Astrocyte (in vitro differentiated cells and primary cell): ENCODE data around the gene PDPK1. TPM values are rescaled to one million over a fixed set of nuclear protein-coding genes. Genes with fewer than 3 reads are reported as not detected.

Source experiments
- DNase-seq: peaks from one replicate; pipeline ENCODE4 v3.0.0-alpha.2; 2010; ENCODE audit warnings: low read depth
- FAIRE-seq: peaks from 2 replicates; lab custom pipeline; 2011; peaks lifted over from hg19 to GRCh38; lab: Jason Lieb, UNC
- H2AFZ ChIP-seq: 2 replicates; pipeline ENCODE4 v1.6.0; 2012; ENCODE audit warnings: low read depth, low read length, inconsistent platforms
- H3K27ac ChIP-seq: 2 replicates; pipeline ENCODE4 v1.5.1; 2011; ENCODE audit warnings: low read depth, low read length, inconsistent platforms
- H3K27me3 ChIP-seq: 2 replicates; pipeline ENCODE4 v1.6.0; 2011; ENCODE audit warnings: low read length, inconsistent platforms; ENCODE audit not compliant: insufficient read depth
- H3K36me3 ChIP-seq: 2 replicates; pipeline ENCODE4 v1.5.1; 2011; ENCODE audit warnings: low read length, inconsistent platforms; ENCODE audit not compliant: insufficient read depth
- H3K4me1 ChIP-seq: 2 replicates; pipeline ENCODE4 v1.5.1; 2011; ENCODE audit warnings: low read length, inconsistent platforms; ENCODE audit not compliant: insufficient read depth
- H3K4me2 ChIP-seq: 2 replicates; pipeline ENCODE4 v1.6.0; 2012; ENCODE audit warnings: low read length, inconsistent platforms
- H3K4me3 ChIP-seq: 2 replicates; pipeline ENCODE4 v1.5.1; 2011; ENCODE audit warnings: low read depth, mild to moderate bottlenecking, low read length, inconsistent platforms; ENCODE audit not compliant: insufficient read depth
- H3K79me2 ChIP-seq: 2 replicates; pipeline ENCODE4 v1.6.0; 2012; ENCODE audit warnings: mild to moderate bottlenecking, low read length, inconsistent platforms; ENCODE audit not compliant: insufficient read depth
- H3K9ac ChIP-seq: 2 replicates; pipeline ENCODE4 v1.6.0; 2012; ENCODE audit warnings: mild to moderate bottlenecking, low read length, inconsistent platforms
- H3K9me3 ChIP-seq: 2 replicates; pipeline ENCODE4 v1.5.1; 2012; ENCODE audit warnings: low read depth, mild to moderate bottlenecking, low read length, inconsistent platforms; ENCODE audit not compliant: insufficient read depth
- H4K20me1 ChIP-seq: 2 replicates; pipeline ENCODE4 v1.6.0; 2012; ENCODE audit warnings: low read length, inconsistent platforms; ENCODE audit not compliant: insufficient read depth
- H3K27ac Mint-ChIP-seq: one replicate; pipeline ENCODE4 v1.8.0; 2021; ENCODE audit warnings: mild to moderate bottlenecking, mixed read lengths; ENCODE audit not compliant: unreplicated experiment
- H3K27me3 Mint-ChIP-seq: one replicate; pipeline ENCODE4 v1.8.0; 2021; ENCODE audit warnings: low read depth, mixed read lengths; ENCODE audit not compliant: unreplicated experiment
- H3K36me3 Mint-ChIP-seq: one replicate; pipeline ENCODE4 v1.8.0; 2021; ENCODE audit warnings: low read depth, mixed read lengths; ENCODE audit not compliant: unreplicated experiment
- H3K4me1 Mint-ChIP-seq: one replicate; pipeline ENCODE4 v1.8.0; 2021; ENCODE audit warnings: low read depth, mixed read lengths; ENCODE audit not compliant: unreplicated experiment
- H3K4me3 Mint-ChIP-seq: one replicate; pipeline ENCODE4 v1.8.0; 2021; ENCODE audit warnings: mild to moderate bottlenecking, moderate library complexity, mixed read lengths; ENCODE audit not compliant: unreplicated experiment
- H3K9me3 Mint-ChIP-seq: one replicate; pipeline ENCODE4 v1.8.0; 2021; ENCODE audit warnings: mild to moderate bottlenecking, mixed read lengths; ENCODE audit not compliant: unreplicated experiment
- CTCF ChIP-seq: IDR thresholded peaks from 2 replicates; pipeline ENCODE4 v1.5.1; 2011; ENCODE audit warnings: low read depth, mild to moderate bottlenecking, inconsistent platforms, low read length, moderate library complexity; ENCODE audit not compliant: insufficient read depth
- EZH2 ChIP-seq: IDR thresholded peaks from 2 replicates; pipeline ENCODE4 v1.6.1; 2012; ENCODE audit warnings: mild to moderate bottlenecking, low read length, inconsistent platforms; ENCODE audit not compliant: insufficient read depth
- total RNA-seq: library from RNA; stranded (reverse); gene quantifications from 2 replicates; pipeline ENCODE4 v1.2.1, GENCODE V29; 2021

PDPK1 gene
- total RNA-seq, 1 donor from 2014 or later, result 48.1 TPM

- no peak overlapping the region for H3K9ac ChIP-seq
- H3K9me3 ChIP-seq, result no peaks in the 10 kb centered on the region
- no peaks in the 10 kb centered on the region for H3K9me3 Mint-ChIP-seq
- H2AFZ ChIP-seq, result no peak overlapping the region
- H3K27me3 Mint-ChIP-seq, result no peaks in the 10 kb centered on the region
- peaks cover 5% of the 10 kb centered on the region for H3K36me3 Mint-ChIP-seq
- peaks cover 56% of the 10 kb centered on the region for H4K20me1 ChIP-seq
- peaks cover 6% of the 10 kb centered on the region for H3K36me3 ChIP-seq
- H3K4me1 Mint-ChIP-seq, result no peaks in the 10 kb centered on the region
- FAIRE-seq (no peak), DNase-seq (no peak)
- H3K4me2 ChIP-seq, result no peak overlapping the region
- no peak overlapping the region for H3K4me3 Mint-ChIP-seq
- H3K4me1 ChIP-seq, result no peaks in the 10 kb centered on the region
- no peaks in the 10 kb centered on the region for H3K27me3 ChIP-seq
- no peak overlapping the region for H3K27ac ChIP-seq
- TF ChIP-seq CTCF, result no peak
- no peak for TF ChIP-seq EZH2
- peaks cover 12% of the 10 kb centered on the region for H3K79me2 ChIP-seq
- no peak overlapping the region for H3K4me3 ChIP-seq
- H3K27ac Mint-ChIP-seq, result no peak overlapping the region
Observed at GRCh38 chr16:2586901-2587480, 49.2 kb downstream of the PDPK1 start.

- Mint-ChIP-seq H3K36me3 (peaks cover 5% of the 10 kb centered on the region), H3K4me3 (no peak overlapping the region), H3K27ac (no peak overlapping the region), H3K4me1 (no peaks in the 10 kb centered on the region), H3K9me3 (no peaks in the 10 kb centered on the region), H3K27me3 (no peaks in the 10 kb centered on the region)
- H3K9ac ChIP-seq, result no peak overlapping the region
- no peak for FAIRE-seq
- H3K27ac ChIP-seq, result no peak overlapping the region
- H3K4me2 ChIP-seq, result no peak overlapping the region
- TF ChIP-seq CTCF (no peak), EZH2 (no peak)
- H3K36me3 ChIP-seq, result peaks cover 6% of the 10 kb centered on the region
- no peaks in the 10 kb centered on the region for H3K9me3 ChIP-seq
- H3K27me3 ChIP-seq, result no peaks in the 10 kb centered on the region
- no peak for DNase-seq
- H3K4me1 ChIP-seq, result no peaks in the 10 kb centered on the region
- no peak overlapping the region for H3K4me3 ChIP-seq
- peaks cover 67% of the 10 kb centered on the region for H4K20me1 ChIP-seq
- H3K79me2 ChIP-seq, result peaks cover 22% of the 10 kb centered on the region
- H2AFZ ChIP-seq, result no peak overlapping the region
Observed at GRCh38 chr16:2587891-2588565, 50.2 kb downstream of the PDPK1 start.
